Measurements from ENCODE around the gene ATP6V0E2.

Gene ATP6V0E2

GRCh38 chr7:149866139-149866778 is 7.5 kb upstream of the ATP6V0E2 start:
- Histone ChIP-seq H3K27me3 (peaks cover 25% of the 10 kb centered on the region), H3K36me3 (peaks cover 31% of the 10 kb centered on the region), H3K9me3 (no peaks in the 10 kb centered on the region), H3K27ac (no peak overlapping the region), H3K4me3 (ENCODE audit: low read depth in 1 of 2, low read length in 1 of 2) (no peak overlapping the region), H3K4me1 (ENCODE audit: control insufficient read depth in 1 of 2, insufficient read depth in 1 of 2, low read depth in 1 of 2, low read length in 1 of 2) (peaks cover 9 to 19% of the 10 kb centered on the region in 2 experiments)
- TF ChIP-seq, protein P1, sequence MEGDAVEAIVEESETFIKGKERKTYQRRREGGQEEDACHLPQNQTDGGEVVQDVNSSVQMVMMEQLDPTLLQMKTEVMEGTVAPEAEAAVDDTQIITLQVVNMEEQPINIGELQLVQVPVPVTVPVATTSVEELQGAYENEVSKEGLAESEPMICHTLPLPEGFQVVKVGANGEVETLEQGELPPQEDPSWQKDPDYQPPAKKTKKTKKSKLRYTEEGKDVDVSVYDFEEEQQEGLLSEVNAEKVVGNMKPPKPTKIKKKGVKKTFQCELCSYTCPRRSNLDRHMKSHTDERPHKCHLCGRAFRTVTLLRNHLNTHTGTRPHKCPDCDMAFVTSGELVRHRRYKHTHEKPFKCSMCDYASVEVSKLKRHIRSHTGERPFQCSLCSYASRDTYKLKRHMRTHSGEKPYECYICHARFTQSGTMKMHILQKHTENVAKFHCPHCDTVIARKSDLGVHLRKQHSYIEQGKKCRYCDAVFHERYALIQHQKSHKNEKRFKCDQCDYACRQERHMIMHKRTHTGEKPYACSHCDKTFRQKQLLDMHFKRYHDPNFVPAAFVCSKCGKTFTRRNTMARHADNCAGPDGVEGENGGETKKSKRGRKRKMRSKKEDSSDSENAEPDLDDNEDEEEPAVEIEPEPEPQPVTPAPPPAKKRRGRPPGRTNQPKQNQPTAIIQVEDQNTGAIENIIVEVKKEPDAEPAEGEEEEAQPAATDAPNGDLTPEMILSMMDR (IDR thresholded peaks at IDR 0.05): no peak

DNA sequence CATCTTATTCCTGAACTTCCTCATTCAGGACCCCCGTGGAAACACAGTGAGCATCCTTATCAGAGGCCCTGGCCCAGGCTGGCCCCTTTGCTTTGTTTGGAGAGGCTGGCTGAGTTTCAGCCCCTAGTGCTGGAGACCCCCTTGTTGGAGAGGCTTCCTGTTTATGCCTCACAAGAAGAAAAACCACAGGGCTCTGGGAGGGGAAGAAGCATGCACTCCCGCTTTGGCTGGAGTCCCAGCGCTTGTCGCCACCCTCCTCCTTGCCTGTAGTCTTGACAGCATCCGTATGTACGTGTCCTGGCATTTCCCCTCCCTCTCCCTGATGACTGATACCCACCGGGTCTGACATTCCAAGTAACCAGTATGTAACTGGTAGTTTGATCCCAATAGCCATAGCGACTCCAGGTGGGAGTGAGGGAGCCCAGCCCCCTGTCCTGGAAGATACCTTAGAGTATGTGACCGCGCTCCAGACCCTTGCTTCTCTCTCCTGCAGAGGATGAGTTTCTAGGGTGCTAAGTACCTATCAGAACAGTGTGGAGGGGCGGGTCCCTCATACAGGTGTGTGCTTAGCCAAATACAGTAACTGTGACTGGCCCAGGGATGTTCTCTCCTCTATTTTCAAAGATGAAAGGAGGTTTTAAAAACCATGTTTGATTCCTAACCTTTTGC is 6.9 kb upstream of the ATP6V0E2 start:
- Histone ChIP-seq H3K27me3 (peaks cover 32% of the 10 kb centered on the region), H3K4me1 (ENCODE audit: control insufficient read depth in 1 of 2, insufficient read depth in 1 of 2, low read depth in 1 of 2, low read length in 1 of 2) (peaks cover 9 to 19% of the 10 kb centered on the region in 2 experiments), H3K4me3 (ENCODE audit: low read depth in 1 of 2, low read length in 1 of 2) (no peak overlapping the region), H3K27ac (no peak overlapping the region), H3K36me3 (peaks cover 25% of the 10 kb centered on the region), H3K9me3 (no peaks in the 10 kb centered on the region)
- TF ChIP-seq, protein P1 (IDR thresholded peaks at IDR 0.05): no peak

DNA sequence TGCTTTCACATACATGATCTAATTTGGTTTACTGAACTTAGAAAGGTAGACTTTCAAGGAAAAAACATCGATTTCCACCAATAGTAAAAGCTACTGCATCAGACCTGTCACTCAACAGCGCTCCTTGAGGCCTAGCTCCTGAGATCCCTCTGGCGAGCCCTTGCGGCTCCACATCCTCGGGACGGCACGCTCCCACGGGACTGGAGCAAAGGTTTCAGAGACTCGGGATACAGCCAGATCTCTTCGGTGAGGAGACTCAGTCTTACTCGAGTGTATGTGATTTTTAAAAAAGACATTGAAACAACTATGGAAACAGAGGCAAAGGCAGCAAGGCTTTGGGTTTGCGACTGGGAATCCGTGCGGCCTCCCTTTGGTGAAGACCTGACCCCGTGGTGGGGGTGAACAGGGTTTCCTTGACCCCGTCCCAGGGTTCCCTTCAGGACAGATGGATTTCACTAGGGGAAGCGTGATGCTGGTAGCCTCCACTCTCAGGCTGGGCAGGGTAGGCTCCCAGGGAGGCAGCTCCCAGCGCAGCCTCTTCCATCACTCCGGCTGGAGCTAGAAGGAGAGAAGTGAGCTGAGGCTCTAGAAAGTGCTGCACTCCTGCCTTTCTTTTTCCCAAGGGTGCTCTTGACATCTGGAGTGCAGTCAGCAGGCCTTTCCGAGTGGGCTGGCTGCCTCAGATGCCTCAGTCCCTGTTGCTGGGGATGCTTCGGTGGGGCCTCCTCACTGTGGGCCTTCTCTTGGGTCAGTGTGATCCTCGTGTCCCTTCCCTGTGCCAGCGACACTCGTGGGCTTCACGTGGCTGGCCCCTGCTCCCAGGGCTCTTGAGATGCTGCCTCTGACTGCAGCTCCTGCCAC is 5.8 kb upstream of the ATP6V0E2 start:
- H3K4me1 ChIP-seq (ENCODE audit: control insufficient read depth in 1 of 2, insufficient read depth in 1 of 2, low read depth in 1 of 2, low read length in 1 of 2): peaks cover 12 to 23% of the 10 kb centered on the region in 2 experiments
- TF ChIP-seq, protein P1 (IDR thresholded peaks at IDR 0.05): no peak
- H3K27ac ChIP-seq: no peak overlapping the region
- H3K9me3 ChIP-seq: no peaks in the 10 kb centered on the region
- H3K4me3 ChIP-seq (ENCODE audit: low read depth in 1 of 2, low read length in 1 of 2): no peak overlapping the region
- peaks cover 17% of the 10 kb centered on the region for H3K36me3 ChIP-seq
- peaks cover 43% of the 10 kb centered on the region for H3K27me3 ChIP-seq

DNA sequence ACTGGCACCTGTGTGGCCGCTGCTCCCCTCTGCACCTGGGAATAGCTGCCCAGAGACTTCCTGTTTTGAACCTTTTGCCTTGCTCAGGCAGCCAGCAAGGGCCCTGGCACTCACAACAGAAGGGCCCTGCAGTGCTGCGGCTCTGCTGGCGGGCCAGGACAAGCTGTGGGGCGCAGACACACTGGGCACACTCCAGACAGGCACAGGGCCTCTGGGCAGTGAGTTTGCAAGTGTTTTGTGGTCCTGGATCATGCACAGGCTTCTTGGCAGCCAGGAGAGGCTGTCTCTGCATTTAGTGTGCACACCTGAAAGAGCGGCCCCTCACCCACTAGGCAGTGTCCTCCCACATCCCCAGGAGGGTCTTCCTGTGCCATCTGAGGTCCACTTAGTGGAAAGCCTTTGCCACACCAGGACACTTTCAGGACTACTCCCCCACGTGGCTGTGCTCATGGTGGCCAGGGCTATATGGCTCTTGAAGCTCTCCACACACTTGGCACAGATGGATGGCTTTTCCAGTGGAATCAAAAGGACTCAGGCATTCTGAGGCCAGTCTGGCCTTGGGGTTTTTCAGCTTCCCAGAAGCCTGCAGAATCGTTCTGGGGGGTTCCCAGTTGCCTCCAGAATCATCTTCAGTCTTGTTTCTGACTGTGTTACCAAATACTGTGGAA is 5.0 kb upstream of the ATP6V0E2 start:
- peaks cover 12% of the 10 kb centered on the region for H3K36me3 ChIP-seq
- H3K4me3 ChIP-seq (ENCODE audit: low read depth in 1 of 2, low read length in 1 of 2): no peak overlapping the region
- peaks cover 50% of the 10 kb centered on the region for H3K27me3 ChIP-seq
- H3K4me1 ChIP-seq (ENCODE audit: control insufficient read depth in 1 of 2, insufficient read depth in 1 of 2, low read depth in 1 of 2, low read length in 1 of 2): peaks cover 19 to 30% of the 10 kb centered on the region in 2 experiments
- H3K27ac ChIP-seq: no peak overlapping the region
- no peaks in the 10 kb centered on the region for H3K9me3 ChIP-seq
- TF ChIP-seq, protein P1 (IDR thresholded peaks at IDR 0.05): no peak

DNA sequence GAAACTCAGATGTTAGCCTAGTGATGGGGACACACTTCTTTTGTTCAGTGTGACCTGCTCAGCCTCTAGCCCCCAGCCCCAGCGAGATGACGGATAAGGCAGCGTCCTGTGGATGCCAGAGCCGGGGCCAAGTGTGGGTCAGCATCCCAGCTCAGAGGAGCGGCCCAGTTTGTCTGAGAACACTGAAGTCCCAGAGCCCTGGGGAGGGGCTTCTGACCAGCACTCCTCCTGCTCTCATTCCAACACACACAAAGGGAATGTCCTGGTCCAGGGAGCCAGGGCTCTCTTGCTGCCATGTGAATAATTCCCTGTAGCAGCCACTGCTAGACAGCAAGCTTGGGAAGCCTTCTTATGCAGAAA is 4.5 kb upstream of the ATP6V0E2 start:
- Histone ChIP-seq H3K4me3 (ENCODE audit: low read depth in 1 of 2, low read length in 1 of 2) (no peak overlapping the region), H3K9me3 (no peaks in the 10 kb centered on the region), H3K4me1 (ENCODE audit: control insufficient read depth in 1 of 2, insufficient read depth in 1 of 2, low read depth in 1 of 2, low read length in 1 of 2) (peaks cover 25 to 35% of the 10 kb centered on the region in 2 experiments), H3K27me3 (peaks cover 55% of the 10 kb centered on the region), H3K27ac (no peak overlapping the region), H3K36me3 (peaks cover 7% of the 10 kb centered on the region)
- TF ChIP-seq, protein P1 (IDR thresholded peaks at IDR 0.05): no peak
